GM19397 (cell line): ENCODE results near the gene CACNA2D3.

ENCODE experiments used
- ATAC-seq: cut with Tn5 transposase; IDR thresholded peaks from one replicate; pipeline ENCODE4 v1.9.1; 2021; ENCODE audit warnings: mild to moderate bottlenecking, moderate library complexity; ENCODE audit not compliant: unreplicated experiment

The CACNA2D3 gene

GRCh38 chr3:54212723-54213122 is 90.4 kb downstream of the CACNA2D3 start:
- ATAC-seq: no peak

- ATAC-seq: no peak
Observed at GRCh38 chr3:54213907-54214306, 91.6 kb downstream of the CACNA2D3 start.

GRCh38 chr3:54214845-54215244 is 92.5 kb downstream of the CACNA2D3 start:
- ATAC-seq: no peak

- ATAC-seq: no peak
Observed at GRCh38 chr3:54215521-54215920, 93.2 kb downstream of the CACNA2D3 start.

- no peak for ATAC-seq
Observed at GRCh38 chr3:54217828-54218227, 95.5 kb downstream of the CACNA2D3 start.

GRCh38 chr3:54222316-54222715 is 100.0 kb downstream of the CACNA2D3 start:
- ATAC-seq: no peak

GRCh38 chr3:54223063-54223462 is 100.7 kb downstream of the CACNA2D3 start:
- ATAC-seq: no peak

GRCh38 chr3:54225841-54226528 is 103.6 kb downstream of the CACNA2D3 start:
- ATAC-seq: no peak

- no peak for ATAC-seq
Observed at GRCh38 chr3:54228806-54229205, 106.5 kb downstream of the CACNA2D3 start.

GRCh38 chr3:54232618-54233017 is 110.3 kb downstream of the CACNA2D3 start:
- ATAC-seq: no peak

GRCh38 chr3:54235998-54236397 is 113.6 kb downstream of the CACNA2D3 start:
- no peak for ATAC-seq

GRCh38 chr3:54237109-54237508 is 114.8 kb downstream of the CACNA2D3 start:
- ATAC-seq: no peak

- no peak for ATAC-seq
Observed at GRCh38 chr3:54237788-54238502, 115.6 kb downstream of the CACNA2D3 start.

GRCh38 chr3:54240309-54240708 is 118.0 kb downstream of the CACNA2D3 start:
- no peak for ATAC-seq

- no peak for ATAC-seq
Observed at GRCh38 chr3:54243056-54243931, 120.9 kb downstream of the CACNA2D3 start.

- no peak for ATAC-seq
Observed at GRCh38 chr3:54243960-54244682, 121.8 kb downstream of the CACNA2D3 start.

GRCh38 chr3:54251705-54252104 is 129.4 kb downstream of the CACNA2D3 start:
- no peak for ATAC-seq

GRCh38 chr3:54257125-54257720 is 134.9 kb downstream of the CACNA2D3 start:
- ATAC-seq: no peak

- ATAC-seq: no peak
Observed at GRCh38 chr3:54259636-54260035, 137.3 kb downstream of the CACNA2D3 start.

GRCh38 chr3:54261141-54261540 is 138.8 kb downstream of the CACNA2D3 start:
- ATAC-seq: no peak
